Liver (tissue), 9 donors: Measurements from ENCODE around the gene KCNMB1. TPM values are rescaled to one million over a fixed set of nuclear protein-coding genes. Genes with fewer than 3 reads are reported as not detected.

Experiments used
- DNase-seq: peaks from one replicate; pipeline ENCODE4 v3.0.0-alpha.2; 2017; ENCODE audit warnings: low spot score
- H3K27ac ChIP-seq, 2 donors: one replicate each; pipeline ENCODE4 v1.7.0; 2013; ENCODE audit warnings: inconsistent platforms in 2 of 2, low read length in 2 of 2, control low read depth in 1 of 2, low read depth in 1 of 2, mild to moderate bottlenecking in 1 of 2
- H3K27me3 ChIP-seq, 4 donors: one replicate each; pipeline versions ENCODE4 v1.6.1 to v1.7.0; 2013; ENCODE audit warnings: low read length in 3 of 4, inconsistent platforms in 1 of 4, mild to moderate bottlenecking in 1 of 4, moderate library complexity in 1 of 4; ENCODE audit not compliant: control insufficient read depth in 4 of 4, insufficient read depth in 4 of 4
- H3K36me3 ChIP-seq, 4 donors: one replicate each; pipeline versions ENCODE4 v1.6.1 to v1.7.0; 2013; ENCODE audit warnings: low read length in 3 of 4, mild to moderate bottlenecking in 3 of 4, low read depth in 1 of 4, moderate library complexity in 1 of 4; ENCODE audit not compliant: control insufficient read depth in 4 of 4, insufficient read depth in 3 of 4
- H3K4me1 ChIP-seq, 4 donors: one replicate each; pipeline versions ENCODE4 v1.6.1 to v1.7.0; 2013; ENCODE audit warnings: low read length in 3 of 4, mild to moderate bottlenecking in 3 of 4, moderate library complexity in 1 of 4; ENCODE audit not compliant: control insufficient read depth in 4 of 4, insufficient read depth in 4 of 4
- H3K4me3 ChIP-seq, 3 donors: one replicate each; pipeline versions ENCODE4 v1.6.1 to v1.7.0; 2013; ENCODE audit warnings: low read length in 3 of 3, control low read depth in 1 of 3, low read depth in 1 of 3, mild to moderate bottlenecking in 1 of 3
- H3K9ac ChIP-seq, 2 donors: one replicate each; pipeline ENCODE4 v1.7.0; 2013; ENCODE audit warnings: low read length in 2 of 2, mild to moderate bottlenecking in 2 of 2, moderate library complexity in 2 of 2, control low read depth in 1 of 2, low read depth in 1 of 2
- H3K9me3 ChIP-seq, 4 donors: one replicate each; pipeline versions ENCODE4 v1.6.1 to v1.7.0; 2013; ENCODE audit warnings: low read length in 3 of 4; ENCODE audit not compliant: control insufficient read depth in 4 of 4
- ATF3 ChIP-seq: IDR thresholded peaks from 2 replicates; pipeline ENCODE4 v1.6.1; 2016; ENCODE audit warnings: antibody characterized with exemption
- EGR1 ChIP-seq, 2 donors: IDR thresholded peaks; 2 replicates each; pipeline ENCODE4 v1.6.1; 2016 to 2018; ENCODE audit warnings: antibody characterized with exemption in 2 of 2, low read depth in 2 of 2
- FOXA1 ChIP-seq: IDR thresholded peaks from 2 replicates; pipeline ENCODE4 v1.6.1; 2016; ENCODE audit warnings: antibody characterized with exemption
- FOXA2 ChIP-seq: IDR thresholded peaks from 2 replicates; pipeline ENCODE4 v1.6.1; 2016; ENCODE audit warnings: antibody characterized with exemption
- GABPA ChIP-seq, 2 donors: IDR thresholded peaks in 1 of 2; conservative IDR thresholded peaks in 1 of 2; 2 replicates each; pipeline ENCODE4 v1.6.1; 2016; ENCODE audit warnings: antibody characterized with exemption in 2 of 2, mild to moderate bottlenecking in 1 of 2, moderate library complexity in 1 of 2
- HNF4A ChIP-seq, 2 donors: conservative IDR thresholded peaks; 2 replicates each; pipeline ENCODE4 v1.6.1; 2016; ENCODE audit warnings: antibody characterized with exemption in 2 of 2, mild to moderate bottlenecking in 2 of 2
- HNF4G ChIP-seq: IDR thresholded peaks from 2 replicates; pipeline ENCODE4 v1.6.1; 2016; ENCODE audit warnings: antibody characterized with exemption
- JUND ChIP-seq, 2 donors: IDR thresholded peaks; 2 replicates each; pipeline ENCODE4 v1.6.1; 2016; ENCODE audit warnings: antibody characterized with exemption in 2 of 2
- MAX ChIP-seq: IDR thresholded peaks from 2 replicates; pipeline ENCODE4 v1.6.1; 2016; ENCODE audit warnings: antibody characterized with exemption
- NR2F2 ChIP-seq: IDR thresholded peaks from 2 replicates; pipeline ENCODE4 v1.6.1; 2016; ENCODE audit warnings: antibody characterized with exemption
- RAD21 ChIP-seq, 2 donors: IDR thresholded peaks; 2 replicates each; pipeline ENCODE4 v1.6.1; 2016; ENCODE audit warnings: antibody characterized with exemption in 2 of 2, mild to moderate bottlenecking in 2 of 2
- RXRA ChIP-seq, 2 donors: IDR thresholded peaks; 2 replicates each; pipeline ENCODE4 v1.6.1; 2017 to 2018; ENCODE audit warnings: antibody characterized with exemption in 2 of 2, mild to moderate bottlenecking in 1 of 2
- SP1 ChIP-seq: IDR thresholded peaks from 2 replicates; pipeline ENCODE4 v1.6.1; 2018; ENCODE audit warnings: antibody characterized with exemption, mild to moderate bottlenecking
- TAF1 ChIP-seq: conservative IDR thresholded peaks from 2 replicates; pipeline ENCODE4 v1.6.1; 2016; ENCODE audit warnings: antibody characterized with exemption, mild to moderate bottlenecking
- YY1 ChIP-seq: IDR thresholded peaks from 2 replicates; pipeline ENCODE4 v1.6.1; 2016; ENCODE audit warnings: antibody characterized with exemption, mild to moderate bottlenecking
- WGBS: extraction: QIAGEN DNeasy Blood & Tissue Kit; methylation state at CpG from one replicate; pipeline ENCODE4 v1.1.7; 2013; 5-methylcytosine and 5-hydroxymethylcytosine counted together
- polyA plus RNA-seq, 2 donors: library from polyadenylated mRNA; stranded (reverse) in 1 of 2; unstranded in 1 of 2; fragments of 200-250 nt in 1 of 2; fragments of >200 nt in 1 of 2; fragmentation: Nextera tagmentation in 1 of 2; extraction: Ambion mirVana in 1 of 2; gene quantifications; one replicate each; pipeline versions ENCODE4 v1.2.1 to v1.2.3, GENCODE V29; 2013 to 2015
- total RNA-seq, 2 donors: library from RNA; depleted of rRNA; stranded (reverse); fragments of >200 nt; gene quantifications; one replicate each; pipeline ENCODE4 v1.2.3, GENCODE V29; 2014
- TF ChIP-seq, protein P1 (sequence below): IDR thresholded peaks from 2 replicates; pipeline ENCODE4 v1.6.1; 2016; ENCODE audit warnings: antibody characterized with exemption
- TF ChIP-seq, protein P2 (sequence below): IDR thresholded peaks from 2 replicates; pipeline ENCODE4 v1.6.1; 2016; ENCODE audit warnings: antibody characterized with exemption, mild to moderate bottlenecking
- TF ChIP-seq, protein P3 (sequence below): fragments of 150-350 bp; IDR thresholded peaks from 2 replicates; pipeline ENCODE4 v1.5.1; 2017; ENCODE audit warnings: improper control_type of control experiment, low read depth, low read length; ENCODE audit not compliant: missing input control
- donor health status: healthy.
- donor health status: healthy.
- donor health status: healthy.
- donor health status: healthy.
- donor health status: healthy.

KCNMB1 gene
- total and polyA plus RNA-seq, 4 donors: 0.04 to 0.31 (median 0.20) TPM

DNA sequence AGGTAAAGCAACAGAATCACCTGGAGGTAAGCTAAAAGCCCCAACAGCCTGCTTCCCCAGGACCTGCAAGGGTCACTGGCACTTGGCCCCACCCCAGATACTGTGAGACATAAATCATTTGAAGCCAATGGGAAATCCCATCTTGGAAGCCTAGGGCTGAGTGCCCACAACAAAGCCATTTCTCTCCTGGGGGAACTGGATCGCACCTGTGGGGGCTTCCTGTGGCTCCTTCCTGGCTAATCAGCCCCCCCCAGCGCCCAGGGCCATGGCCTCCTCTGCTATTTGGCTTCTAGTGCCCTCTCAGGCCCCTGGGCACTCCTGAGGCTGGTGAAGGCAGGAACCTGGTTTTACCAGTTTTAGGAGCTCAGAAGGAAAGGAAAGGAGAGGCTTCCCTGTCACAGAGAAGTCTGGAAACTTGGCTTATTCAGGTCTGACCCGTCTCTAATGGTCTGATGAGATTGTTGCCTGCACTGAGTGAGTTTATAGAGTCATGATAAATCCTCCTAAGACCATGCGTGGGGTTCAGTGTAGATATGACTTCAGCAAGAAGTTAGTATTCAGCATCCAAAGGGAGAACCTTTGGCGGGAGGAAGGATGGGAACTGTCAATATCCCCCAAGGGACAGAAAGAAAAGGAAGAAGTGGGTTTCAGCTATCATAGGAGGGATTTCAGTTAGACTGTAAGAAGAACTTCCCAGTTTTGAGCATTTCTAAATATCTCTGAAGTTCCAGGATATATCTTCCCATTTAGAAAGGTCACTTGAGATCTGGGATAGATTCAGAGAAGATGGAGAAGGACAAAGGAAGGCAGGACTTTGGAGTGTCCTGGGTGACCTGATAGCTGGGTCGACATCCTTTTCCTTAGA is 1.2 kb downstream of the KCNMB1 start:
- no peak overlapping the region for H3K27ac ChIP-seq

DNA sequence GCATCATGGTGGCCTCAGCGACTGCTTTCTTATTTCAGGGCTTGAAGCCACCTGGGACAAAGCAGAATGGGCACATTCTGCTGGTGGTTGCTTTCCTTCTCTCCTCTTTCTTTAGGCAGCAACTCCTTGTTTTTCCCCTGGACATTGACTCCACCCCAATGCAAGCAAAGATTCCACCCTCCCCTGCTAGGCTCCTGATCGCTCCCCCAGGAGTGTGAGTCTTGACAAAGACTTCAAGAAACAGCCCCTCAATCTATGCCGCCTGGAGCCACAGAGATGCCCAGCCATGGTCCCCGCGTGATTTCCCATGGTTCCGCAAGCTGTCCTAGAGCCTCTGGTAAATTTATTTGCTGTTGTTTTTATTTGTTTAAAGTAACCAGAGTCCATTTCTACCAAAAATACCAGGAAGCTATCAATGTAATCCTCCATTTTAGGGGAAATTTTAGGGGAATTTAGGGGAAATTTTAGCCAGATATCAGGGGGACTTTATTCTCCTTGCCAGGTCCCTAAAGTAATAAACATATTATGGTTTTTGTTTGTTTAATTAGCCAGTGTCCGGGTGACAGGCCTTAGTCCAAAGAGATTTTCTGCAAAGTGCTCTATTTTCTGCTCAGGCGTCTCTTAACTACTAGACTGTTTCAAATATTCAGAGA is 2.3 kb downstream of the KCNMB1 start:
- no peak for DNase-seq
- no peaks in the 10 kb centered on the region for H3K4me1 ChIP-seq
- peaks cover 0 to 9% (median 0%) of the 10 kb centered on the region in 4 donors for H3K27me3 ChIP-seq
- no peak overlapping the region for H3K4me3 ChIP-seq
- no peak overlapping the region for H3K27ac ChIP-seq
- no peaks in the 10 kb centered on the region for H3K36me3 ChIP-seq
- no peaks in the 10 kb centered on the region for H3K9me3 ChIP-seq
- H3K9ac ChIP-seq: no peak overlapping the region
- TF ChIP-seq FOXA2 (no peak), TAF1 (no peak), RAD21 (IDR thresholded peaks at IDR 0.05) (no peak), HNF4G (no peak), YY1 (no peak), GABPA (IDR thresholded peaks at IDR 0.05 in 1 of 2, conservative IDR thresholded peaks at IDR 0.05 in 1 of 2) (no peak), MAX (no peak), SP1 (no peak), JUND (IDR thresholded peaks at IDR 0.05) (no peak), RXRA (IDR thresholded peaks at IDR 0.05) (no peak), FOXA1 (no peak), ATF3 (no peak), EGR1 (IDR thresholded peaks at IDR 0.05; ENCODE audit: low read depth in 2 of 2) (no peak)
- TF ChIP-seq, protein P1, sequence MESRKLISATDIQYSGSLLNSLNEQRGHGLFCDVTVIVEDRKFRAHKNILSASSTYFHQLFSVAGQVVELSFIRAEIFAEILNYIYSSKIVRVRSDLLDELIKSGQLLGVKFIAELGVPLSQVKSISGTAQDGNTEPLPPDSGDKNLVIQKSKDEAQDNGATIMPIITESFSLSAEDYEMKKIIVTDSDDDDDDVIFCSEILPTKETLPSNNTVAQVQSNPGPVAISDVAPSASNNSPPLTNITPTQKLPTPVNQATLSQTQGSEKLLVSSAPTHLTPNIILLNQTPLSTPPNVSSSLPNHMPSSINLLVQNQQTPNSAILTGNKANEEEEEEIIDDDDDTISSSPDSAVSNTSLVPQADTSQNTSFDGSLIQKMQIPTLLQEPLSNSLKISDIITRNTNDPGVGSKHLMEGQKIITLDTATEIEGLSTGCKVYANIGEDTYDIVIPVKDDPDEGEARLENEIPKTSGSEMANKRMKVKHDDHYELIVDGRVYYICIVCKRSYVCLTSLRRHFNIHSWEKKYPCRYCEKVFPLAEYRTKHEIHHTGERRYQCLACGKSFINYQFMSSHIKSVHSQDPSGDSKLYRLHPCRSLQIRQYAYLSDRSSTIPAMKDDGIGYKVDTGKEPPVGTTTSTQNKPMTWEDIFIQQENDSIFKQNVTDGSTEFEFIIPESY: no peak
- TF ChIP-seq, protein P2, sequence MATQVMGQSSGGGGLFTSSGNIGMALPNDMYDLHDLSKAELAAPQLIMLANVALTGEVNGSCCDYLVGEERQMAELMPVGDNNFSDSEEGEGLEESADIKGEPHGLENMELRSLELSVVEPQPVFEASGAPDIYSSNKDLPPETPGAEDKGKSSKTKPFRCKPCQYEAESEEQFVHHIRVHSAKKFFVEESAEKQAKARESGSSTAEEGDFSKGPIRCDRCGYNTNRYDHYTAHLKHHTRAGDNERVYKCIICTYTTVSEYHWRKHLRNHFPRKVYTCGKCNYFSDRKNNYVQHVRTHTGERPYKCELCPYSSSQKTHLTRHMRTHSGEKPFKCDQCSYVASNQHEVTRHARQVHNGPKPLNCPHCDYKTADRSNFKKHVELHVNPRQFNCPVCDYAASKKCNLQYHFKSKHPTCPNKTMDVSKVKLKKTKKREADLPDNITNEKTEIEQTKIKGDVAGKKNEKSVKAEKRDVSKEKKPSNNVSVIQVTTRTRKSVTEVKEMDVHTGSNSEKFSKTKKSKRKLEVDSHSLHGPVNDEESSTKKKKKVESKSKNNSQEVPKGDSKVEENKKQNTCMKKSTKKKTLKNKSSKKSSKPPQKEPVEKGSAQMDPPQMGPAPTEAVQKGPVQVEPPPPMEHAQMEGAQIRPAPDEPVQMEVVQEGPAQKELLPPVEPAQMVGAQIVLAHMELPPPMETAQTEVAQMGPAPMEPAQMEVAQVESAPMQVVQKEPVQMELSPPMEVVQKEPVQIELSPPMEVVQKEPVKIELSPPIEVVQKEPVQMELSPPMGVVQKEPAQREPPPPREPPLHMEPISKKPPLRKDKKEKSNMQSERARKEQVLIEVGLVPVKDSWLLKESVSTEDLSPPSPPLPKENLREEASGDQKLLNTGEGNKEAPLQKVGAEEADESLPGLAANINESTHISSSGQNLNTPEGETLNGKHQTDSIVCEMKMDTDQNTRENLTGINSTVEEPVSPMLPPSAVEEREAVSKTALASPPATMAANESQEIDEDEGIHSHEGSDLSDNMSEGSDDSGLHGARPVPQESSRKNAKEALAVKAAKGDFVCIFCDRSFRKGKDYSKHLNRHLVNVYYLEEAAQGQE: no peak
- TF ChIP-seq, protein P3, sequence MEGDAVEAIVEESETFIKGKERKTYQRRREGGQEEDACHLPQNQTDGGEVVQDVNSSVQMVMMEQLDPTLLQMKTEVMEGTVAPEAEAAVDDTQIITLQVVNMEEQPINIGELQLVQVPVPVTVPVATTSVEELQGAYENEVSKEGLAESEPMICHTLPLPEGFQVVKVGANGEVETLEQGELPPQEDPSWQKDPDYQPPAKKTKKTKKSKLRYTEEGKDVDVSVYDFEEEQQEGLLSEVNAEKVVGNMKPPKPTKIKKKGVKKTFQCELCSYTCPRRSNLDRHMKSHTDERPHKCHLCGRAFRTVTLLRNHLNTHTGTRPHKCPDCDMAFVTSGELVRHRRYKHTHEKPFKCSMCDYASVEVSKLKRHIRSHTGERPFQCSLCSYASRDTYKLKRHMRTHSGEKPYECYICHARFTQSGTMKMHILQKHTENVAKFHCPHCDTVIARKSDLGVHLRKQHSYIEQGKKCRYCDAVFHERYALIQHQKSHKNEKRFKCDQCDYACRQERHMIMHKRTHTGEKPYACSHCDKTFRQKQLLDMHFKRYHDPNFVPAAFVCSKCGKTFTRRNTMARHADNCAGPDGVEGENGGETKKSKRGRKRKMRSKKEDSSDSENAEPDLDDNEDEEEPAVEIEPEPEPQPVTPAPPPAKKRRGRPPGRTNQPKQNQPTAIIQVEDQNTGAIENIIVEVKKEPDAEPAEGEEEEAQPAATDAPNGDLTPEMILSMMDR: no peak
- WGBS: 64% methylated on average over 8 of the region's 8 CpGs

More for the DNA sequence above, 1.2 kb downstream of the KCNMB1 start:
- no peaks in the 10 kb centered on the region for H3K4me1 ChIP-seq
- peaks cover 0 to 9% (median 0%) of the 10 kb centered on the region in 4 donors for H3K27me3 ChIP-seq
- WGBS: 66% methylated on average over 6 of the region's 6 CpGs
- no peak overlapping the region for H3K4me3 ChIP-seq
- TF ChIP-seq EGR1 (IDR thresholded peaks at IDR 0.05; ENCODE audit: low read depth in 2 of 2) (no peak), TAF1 (no peak), HNF4A (conservative IDR thresholded peaks at IDR 0.05) (no peak), HNF4G (no peak), NR2F2 (no peak)
- H3K36me3 ChIP-seq: no peaks in the 10 kb centered on the region
- H3K9ac ChIP-seq: no peak overlapping the region
- H3K9me3 ChIP-seq: no peaks in the 10 kb centered on the region
- DNase-seq: no peak
